ENCODE measurements around the gene H6PD.

H6PD gene, protein sequence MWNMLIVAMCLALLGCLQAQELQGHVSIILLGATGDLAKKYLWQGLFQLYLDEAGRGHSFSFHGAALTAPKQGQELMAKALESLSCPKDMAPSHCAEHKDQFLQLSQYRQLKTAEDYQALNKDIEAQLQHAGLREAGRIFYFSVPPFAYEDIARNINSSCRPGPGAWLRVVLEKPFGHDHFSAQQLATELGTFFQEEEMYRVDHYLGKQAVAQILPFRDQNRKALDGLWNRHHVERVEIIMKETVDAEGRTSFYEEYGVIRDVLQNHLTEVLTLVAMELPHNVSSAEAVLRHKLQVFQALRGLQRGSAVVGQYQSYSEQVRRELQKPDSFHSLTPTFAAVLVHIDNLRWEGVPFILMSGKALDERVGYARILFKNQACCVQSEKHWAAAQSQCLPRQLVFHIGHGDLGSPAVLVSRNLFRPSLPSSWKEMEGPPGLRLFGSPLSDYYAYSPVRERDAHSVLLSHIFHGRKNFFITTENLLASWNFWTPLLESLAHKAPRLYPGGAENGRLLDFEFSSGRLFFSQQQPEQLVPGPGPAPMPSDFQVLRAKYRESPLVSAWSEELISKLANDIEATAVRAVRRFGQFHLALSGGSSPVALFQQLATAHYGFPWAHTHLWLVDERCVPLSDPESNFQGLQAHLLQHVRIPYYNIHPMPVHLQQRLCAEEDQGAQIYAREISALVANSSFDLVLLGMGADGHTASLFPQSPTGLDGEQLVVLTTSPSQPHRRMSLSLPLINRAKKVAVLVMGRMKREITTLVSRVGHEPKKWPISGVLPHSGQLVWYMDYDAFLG

DNA sequence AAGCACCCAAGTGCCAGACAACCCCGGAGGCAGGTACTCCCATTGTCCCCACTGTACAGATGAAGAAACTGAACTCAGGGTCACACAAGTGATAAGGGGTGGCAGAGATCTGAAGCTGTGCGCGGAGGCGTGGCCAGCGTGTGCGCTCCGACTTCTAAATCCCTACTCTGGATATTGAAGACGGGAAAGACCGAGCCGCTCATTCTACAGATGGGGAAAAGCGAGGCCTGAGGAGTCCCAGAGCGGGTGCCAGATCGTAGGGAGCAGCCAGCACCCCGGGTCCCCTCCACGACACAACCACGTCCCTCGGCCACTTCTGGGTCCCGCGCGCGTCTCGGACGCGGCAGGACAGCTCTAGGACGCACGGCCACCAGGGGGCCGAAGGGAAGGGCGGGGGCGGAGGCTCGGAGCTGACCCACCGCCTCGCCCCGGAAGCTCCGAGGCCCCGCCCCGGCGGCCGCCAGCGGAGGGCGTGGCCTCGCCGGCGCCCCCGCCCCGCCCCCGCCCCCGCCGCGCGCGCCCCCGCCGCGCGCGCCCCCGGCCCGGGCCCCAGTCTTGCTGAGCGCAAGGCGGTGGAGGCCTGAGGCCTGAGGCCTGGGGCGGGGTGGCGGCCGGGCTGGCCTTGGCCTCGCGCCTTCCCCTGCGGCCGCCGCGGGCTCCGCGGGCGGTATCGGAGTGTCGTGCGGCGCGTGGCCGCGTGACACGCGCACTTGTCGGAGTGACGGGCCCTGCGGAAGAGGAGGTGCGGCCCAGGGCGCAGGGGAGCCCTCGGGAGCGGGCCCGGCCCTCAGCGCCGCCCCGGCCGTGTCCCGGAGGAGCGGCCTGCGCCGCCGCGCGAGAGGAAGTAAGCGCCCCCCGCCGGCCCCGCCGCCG lies at the start of gene H6PD:
Gene H6PD, plus strand, starts transcription at position 552 of the 873 bp plus-strand sequence. CDS start 10,161 bp downstream, outside the sequence.
- peak; percentile 80 for DNase-seq (ENCODE audit: low spot score)

- DNase-seq (ENCODE audit: low spot score), result no peak
Observed at GRCh38 chr1:9186082-9186859, 48.3 kb upstream of the H6PD start.

DNA sequence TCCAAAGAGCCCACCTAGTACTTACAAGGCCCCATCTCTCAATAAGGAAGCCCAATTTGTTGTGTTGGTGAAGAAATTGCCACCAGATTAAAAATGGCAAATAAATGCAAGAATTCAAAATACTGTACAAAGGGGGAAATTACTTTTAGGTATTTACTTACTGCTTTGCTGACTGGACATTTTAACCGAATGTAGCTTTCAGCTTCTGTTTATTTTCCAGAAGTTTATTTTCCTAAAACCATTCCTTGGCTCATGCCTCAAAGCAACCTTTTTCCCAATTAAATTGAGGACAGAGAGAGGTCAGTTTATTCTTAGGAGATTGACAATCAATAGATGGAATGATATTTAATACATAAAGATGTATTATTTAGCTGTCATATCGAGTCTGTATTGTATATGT lies 47.6 kb upstream of the H6PD start:
- DNase-seq (ENCODE audit: low spot score), result no peak

- no peak for DNase-seq (ENCODE audit: low spot score)
Observed at GRCh38 chr1:9190234-9190633, 44.3 kb upstream of the H6PD start.

GRCh38 chr1:9191231-9191630 lies 43.3 kb upstream of the H6PD start:
- DNase-seq (ENCODE audit: low spot score), result no peak

GRCh38 chr1:9192578-9193232 lies 41.9 kb upstream of the H6PD start:
- no peak for DNase-seq (ENCODE audit: low spot score)

- no peak for DNase-seq (ENCODE audit: low spot score)
Observed at GRCh38 chr1:9193233-9193625, 41.3 kb upstream of the H6PD start.

DNA sequence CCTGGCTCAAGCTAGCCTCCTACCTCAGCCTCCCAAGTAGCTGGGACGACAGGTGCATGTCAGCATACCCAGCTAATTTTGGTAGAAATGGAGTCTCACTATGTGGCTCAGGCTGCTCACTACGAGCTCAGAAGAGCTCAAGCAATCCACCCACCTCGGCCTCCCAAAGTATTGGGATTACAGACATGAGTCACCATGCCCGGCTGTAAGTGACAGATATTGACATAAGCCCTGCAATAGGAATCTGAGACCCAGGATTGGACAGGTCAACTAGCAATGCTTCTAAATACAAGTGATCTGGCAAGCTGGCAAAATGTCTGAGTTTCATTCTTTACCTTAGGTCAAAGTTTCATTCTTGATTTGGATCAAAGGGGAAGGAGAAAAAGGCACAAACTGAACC lies 40.5 kb upstream of the H6PD start:
- DNase-seq (ENCODE audit: low spot score), result peak; percentile 28

DNA sequence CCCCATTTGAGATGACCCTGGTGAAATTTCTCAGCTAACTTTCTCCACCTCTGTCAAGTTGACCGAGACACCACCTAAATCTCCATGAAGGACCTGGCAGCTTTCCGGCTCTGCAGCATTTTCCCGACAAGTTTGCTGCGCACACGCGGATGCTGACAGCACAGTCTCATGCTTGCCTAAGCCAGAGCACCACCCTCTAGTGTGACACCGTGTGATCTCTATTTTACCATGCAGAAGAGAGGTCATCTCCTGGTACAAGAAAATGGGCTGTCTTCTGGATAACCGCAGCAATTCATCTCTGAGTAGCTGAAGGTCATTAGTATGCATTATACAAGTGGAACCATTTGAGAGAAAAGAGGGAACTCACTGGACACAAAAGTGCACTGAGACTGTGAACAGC lies 38.9 kb upstream of the H6PD start:
- DNase-seq (ENCODE audit: low spot score), result no peak

- peak; percentile 60 for DNase-seq (ENCODE audit: low spot score)
Observed at GRCh38 chr1:9196129-9197040, 38.2 kb upstream of the H6PD start.

GRCh38 chr1:9197186-9198099 lies 37.1 kb upstream of the H6PD start:
- no peak for DNase-seq (ENCODE audit: low spot score)

- DNase-seq (ENCODE audit: low spot score), result no peak
Observed at GRCh38 chr1:9198538-9199361, 35.8 kb upstream of the H6PD start.

DNA sequence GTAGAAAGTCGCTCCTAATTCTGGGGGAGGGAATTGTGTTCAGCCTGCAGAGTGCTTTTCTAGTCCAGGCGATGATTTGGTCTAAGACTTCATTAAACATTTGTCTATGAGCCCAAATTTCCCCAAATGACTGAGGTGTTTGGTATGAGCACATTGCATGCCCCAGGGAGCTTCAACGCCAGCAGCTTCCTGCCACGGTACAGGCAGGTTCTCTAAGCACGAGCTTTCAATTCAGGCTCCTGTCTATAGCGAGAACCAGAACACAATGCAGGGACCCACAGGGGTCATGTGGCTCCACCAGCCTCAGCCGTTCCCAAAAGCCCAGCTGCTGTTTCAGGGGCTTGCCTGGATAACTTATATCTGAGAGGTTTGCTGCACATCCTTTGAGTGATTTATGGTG lies 34.1 kb upstream of the H6PD start:
- DNase-seq (ENCODE audit: low spot score), result no peak

- DNase-seq (ENCODE audit: low spot score), result no peak
Observed at GRCh38 chr1:9201401-9202239, 33.0 kb upstream of the H6PD start.

DNA sequence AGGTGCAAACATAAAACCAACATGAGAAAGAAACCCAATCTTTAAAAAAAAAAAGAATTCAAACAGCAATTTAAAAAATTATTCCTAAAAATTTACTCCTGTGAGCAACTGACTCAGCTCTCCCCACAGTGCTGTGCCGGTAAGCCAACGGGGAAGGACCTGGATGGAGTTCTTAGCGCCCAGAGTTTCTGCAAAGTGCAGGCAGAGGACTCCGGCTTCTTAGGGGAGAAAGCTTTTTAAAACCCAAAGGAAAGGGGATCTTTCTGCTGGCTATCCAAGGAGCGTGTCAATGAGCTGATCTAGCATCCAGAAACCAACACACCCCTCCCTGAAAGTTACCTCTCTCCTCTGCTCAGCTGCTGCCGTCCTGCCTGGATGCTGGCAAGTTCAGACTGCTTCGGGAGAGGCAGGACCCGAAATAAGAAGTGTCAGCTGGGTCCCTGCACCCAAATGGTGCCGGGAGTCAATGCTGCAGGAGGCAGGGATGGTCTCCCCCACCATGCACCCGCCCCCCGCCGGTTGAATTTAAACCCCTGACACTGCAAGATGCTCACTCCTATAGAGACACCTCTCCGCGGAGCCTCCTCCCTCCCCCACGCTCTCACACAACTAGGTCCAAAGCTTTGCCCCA lies 32.2 kb upstream of the H6PD start:
- no peak for DNase-seq (ENCODE audit: low spot score)

DNA sequence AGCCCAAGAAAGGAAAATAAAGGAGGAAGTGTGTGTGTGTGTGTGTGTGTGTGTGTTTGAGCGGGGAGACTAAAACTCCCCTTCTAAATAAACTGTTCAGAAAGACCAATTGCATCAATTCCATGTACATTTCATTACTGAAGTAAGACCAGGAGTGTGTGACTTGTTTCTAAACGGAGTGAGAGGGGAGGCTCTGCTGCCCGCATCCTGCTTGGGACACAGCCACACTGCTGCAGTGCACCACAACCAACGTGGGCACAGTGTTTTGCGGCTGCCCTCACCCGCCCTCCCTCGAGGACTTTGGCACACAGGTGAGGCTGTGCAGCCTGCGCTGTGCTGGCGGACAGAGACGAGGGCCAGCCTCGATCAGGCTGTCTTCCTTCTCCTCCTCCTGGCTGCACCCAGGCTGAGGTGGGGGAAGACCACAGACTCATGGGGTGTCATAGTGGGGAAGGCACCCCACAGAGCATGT lies 31.0 kb upstream of the H6PD start:
- no peak for DNase-seq (ENCODE audit: low spot score)

Data from RKO (cell line).